GM18526 (cell line): ENCODE measurements around the gene FGF2.
A peak's percentile ranks its signal among the peaks of the same experiment; 100 is the strongest.

Experiments
- POLR2A ChIP-seq: IDR thresholded peaks from 3 replicates; pipeline ENCODE4 v1.6.1; 2011; ENCODE audit not compliant: insufficient read length; ENCODE audit errors: extremely low read depth

The FGF2 gene

DNA sequence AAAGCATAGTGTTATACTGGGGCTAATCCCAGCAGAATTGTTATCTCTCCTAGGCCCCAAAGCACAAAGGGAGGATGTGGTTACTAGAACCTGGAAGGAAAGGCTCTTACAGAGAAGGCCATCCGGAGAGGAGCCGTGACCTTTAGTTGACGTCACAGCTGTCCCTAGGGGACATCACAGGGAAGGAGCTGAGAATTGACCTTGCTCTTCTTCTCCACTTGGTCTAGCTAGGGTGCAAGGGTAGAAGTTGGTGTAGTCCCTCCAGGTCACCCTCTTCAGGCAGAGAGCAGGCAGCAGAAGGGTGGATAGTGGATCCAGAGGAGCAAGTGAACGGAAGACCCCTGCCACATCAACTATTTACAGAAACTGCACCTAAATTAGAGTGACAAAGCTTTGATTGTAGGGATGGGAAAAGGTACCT is 22.8 kb upstream of the FGF2 start:
- no peak for TF ChIP-seq POLR2A

DNA sequence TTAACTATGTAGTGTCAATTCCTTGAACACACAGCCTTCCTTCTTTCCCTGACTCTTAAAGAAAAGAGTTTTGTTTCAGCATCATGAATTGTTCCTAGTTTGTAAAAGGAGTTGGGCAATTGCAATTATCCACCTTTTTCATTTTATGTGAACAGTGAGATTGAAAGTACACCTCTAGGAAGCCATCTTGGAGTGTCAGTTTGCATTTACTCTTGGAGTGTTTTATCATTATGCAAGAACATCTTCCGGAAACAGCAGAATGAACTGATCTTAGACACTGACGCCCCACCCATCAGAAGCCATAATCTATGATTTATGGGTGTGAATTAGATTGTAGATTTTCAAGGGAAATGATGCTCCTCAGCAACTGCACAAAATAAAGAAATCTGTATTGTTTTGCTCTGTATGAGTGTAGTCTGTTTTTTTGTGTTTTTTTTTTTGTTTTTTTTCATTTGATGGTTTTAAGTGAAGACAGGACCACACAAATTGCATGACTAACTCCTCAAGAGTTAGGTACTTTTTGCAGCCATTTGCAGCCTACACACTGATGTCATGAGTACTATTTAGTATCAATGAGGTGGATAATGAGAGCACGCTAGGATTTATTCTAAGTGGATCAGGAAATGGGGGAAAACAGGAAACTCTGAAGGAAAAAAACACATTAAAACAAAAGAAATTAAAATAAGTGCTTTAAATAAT is 19.5 kb upstream of the FGF2 start:
- no peak for TF ChIP-seq POLR2A

DNA sequence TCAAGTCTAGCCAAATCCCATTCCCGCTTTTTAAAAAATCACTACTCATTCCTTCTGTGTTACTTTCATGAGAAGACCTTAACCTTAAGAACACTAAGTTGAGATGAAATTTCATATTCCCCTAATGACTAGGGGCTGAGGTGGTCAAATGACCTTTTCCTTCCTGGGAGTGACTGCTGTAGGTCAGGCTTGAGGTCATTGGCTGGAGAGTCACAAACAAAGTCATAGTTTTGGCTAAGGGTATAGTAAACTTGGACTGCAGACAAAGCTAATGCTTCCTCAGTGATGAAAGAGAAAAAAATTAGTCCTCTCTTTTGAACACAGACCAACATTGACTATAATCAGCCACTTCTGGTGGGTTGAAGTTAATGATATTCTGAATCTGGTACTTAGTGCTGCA is 16.0 kb upstream of the FGF2 start:
- TF ChIP-seq POLR2A = no peak

DNA sequence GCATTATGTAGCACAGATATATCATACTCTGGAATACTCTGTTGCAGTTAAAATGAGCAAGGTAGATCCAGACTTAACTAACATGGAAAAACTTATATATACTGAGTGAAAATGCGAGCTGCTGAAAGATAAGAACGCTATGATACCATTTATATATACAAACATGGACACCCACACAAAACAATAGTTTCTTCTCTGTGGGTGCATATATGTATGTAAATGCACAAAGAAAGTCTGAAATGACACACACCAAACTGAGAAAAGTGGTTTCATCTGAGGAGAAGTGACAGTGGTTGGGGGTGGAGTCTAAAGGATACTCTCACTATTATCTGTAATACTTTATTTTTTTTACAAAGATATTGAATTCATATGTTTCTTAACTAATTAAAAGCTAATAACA is 12.2 kb upstream of the FGF2 start:
- TF ChIP-seq POLR2A = no peak

DNA sequence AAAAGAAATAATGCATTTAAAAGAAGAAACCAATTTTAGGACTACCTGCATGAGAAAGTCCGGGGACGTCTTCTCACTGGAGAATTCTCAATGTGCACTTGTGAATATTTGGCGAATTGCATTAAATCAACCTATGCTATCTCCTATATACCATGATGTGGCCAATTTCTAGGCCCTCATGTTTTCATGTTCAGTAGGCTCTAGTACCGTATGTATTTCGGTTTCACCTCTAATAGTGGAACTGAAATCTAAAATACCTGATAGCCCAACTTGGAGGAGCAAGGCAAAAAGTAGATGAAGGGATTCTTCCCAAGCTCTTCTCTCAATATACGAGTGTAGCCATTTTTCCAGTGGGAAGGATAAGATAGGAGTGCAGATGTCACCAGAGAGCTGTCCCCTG is 11.4 kb upstream of the FGF2 start:
- TF ChIP-seq POLR2A = no peak

DNA sequence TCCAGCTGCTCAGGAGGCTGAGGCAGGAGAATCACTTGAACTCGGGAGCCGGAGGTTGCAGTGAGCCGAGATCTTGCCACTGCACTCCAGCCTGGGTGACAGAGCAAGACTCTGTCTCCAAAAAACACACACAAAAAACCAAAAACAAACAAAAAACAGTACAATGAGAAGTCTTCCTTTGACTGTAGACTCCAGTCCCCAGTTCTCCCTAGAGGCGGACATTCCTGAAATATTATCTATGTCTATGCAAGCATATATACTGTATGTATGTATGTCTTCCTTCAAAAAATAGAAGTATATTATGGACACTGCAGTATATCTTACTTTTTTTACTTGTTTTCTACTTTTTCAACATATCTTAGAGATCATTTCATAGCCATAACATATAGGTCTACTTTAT is 10.2 kb upstream of the FGF2 start:
- TF ChIP-seq POLR2A = no peak

DNA sequence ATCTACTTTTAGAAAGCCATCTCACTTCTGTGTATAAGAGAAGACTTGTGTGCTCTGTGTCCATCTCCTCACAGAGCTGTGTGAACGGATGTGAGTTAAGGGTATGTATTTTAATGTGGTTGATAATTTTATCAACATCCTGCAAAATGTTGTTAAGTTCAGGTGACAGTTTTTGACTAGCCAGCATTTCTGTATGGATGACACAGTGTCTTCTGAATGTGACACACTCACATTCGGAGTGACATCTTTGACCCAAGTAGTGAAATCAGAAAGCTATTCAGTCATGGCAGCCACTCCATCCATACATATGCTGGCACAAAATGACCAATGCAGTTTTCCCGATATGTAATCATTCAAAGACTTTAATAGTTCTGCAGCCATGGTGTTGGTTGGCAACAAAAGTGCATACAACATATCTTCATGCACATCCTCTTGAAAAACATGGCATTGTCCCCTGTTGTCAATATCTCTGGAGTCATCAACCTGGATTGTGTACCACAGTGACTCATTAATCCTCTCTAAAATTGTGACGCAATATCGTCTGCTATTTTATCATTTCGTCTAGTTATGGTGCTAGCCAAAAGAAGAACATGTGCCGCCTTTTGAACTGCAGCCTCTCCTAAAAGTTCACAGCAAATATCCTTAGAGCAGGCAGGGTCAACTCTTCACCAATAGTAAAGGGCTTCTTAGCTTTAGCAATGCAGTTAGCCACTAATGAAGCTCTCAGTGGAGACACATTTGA is 6.8 kb upstream of the FGF2 start:
- no peak for TF ChIP-seq POLR2A

DNA sequence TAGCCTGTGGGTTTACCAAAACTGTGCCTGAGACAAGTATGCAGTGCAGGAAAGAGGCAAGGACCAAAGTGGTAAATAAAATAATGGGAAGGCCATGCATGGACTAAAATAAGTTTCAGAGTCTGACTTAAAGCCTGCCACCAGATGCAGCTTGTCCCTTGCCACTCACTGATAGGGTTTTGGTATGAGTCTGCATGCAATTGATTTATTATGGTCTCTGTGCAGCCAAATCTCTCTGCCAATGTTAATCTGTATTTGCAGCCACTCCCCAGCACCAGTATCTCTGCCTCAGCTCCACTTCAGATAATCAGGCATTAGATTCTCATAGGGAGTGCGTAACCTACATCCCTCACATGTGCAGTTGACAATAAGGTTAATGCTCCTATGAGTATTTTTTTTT is 5.5 kb upstream of the FGF2 start:
- TF ChIP-seq POLR2A = no peak

DNA sequence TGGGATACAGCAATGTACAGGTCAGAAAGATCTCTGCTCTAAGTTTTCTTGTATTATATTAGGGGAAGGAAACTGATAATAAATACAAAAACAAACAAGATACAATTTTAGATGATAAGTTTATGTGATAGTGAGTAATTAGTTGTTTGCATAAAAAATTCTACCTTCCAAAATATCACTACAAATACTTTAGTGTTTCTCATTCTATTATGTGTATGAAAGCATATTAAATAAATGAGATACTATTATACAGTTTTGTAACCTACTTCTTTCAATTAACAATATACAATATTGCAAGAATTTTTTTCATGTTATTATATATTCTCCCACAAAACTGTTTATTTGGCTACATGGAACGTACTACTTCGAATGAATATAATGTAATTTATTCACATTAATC is 4.2 kb upstream of the FGF2 start:
- no peak for TF ChIP-seq POLR2A

DNA sequence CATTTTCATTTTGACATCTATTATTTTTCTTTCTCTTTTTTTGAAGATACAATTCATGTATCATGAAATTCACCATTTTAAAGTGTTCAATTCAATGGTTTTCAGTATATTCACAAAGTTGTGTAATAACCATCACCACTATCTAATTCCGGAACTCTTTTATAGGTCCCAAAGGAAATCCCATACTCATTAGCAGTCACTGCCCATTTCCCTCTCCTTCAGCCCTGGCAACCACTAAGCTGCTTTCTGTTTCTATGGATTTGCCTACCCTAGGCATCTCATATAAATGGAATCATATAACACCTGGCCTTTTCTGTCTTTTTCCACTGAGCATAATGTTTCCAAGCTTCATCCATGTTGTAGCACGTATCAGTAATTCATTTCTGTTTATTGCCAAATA is 3.2 kb upstream of the FGF2 start:
- TF ChIP-seq POLR2A = no peak

DNA sequence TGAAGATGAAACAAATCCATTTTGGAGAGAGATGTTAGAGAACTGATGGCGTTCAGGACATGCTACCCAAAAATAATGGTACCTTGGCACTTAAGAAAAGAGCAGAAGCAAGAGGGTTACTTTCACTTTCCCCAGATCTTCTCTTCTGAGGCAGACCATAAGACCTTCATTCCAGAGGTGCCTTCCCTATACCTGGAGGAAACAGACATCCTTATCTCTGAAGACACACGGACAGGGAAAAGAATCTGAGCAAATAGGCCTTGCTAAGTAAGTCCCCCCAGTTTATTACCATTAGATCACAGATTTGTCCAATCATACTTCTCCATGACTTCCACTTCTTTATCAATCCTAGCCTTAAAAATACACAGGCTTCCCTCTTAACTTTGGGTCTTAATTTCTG is 2.0 kb upstream of the FGF2 start:
- no peak for TF ChIP-seq POLR2A

DNA sequence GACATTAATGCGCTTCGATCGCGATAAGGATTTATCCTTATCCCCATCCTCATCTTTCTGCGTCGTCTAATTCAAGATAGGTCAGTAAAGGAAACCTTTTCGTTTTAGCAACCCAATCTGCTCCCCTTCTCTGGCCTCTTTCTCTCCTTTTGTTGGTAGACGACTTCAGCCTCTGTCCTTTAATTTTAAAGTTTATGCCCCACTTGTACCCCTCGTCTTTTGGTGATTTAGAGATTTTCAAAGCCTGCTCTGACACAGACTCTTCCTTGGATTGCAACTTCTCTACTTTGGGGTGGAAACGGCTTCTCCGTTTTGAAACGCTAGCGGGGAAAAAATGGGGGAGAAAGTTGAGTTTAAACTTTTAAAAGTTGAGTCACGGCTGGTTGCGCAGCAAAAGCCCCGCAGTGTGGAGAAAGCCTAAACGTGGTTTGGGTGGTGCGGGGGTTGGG is 528 bp upstream of the FGF2 start:
- no peak for TF ChIP-seq POLR2A

DNA sequence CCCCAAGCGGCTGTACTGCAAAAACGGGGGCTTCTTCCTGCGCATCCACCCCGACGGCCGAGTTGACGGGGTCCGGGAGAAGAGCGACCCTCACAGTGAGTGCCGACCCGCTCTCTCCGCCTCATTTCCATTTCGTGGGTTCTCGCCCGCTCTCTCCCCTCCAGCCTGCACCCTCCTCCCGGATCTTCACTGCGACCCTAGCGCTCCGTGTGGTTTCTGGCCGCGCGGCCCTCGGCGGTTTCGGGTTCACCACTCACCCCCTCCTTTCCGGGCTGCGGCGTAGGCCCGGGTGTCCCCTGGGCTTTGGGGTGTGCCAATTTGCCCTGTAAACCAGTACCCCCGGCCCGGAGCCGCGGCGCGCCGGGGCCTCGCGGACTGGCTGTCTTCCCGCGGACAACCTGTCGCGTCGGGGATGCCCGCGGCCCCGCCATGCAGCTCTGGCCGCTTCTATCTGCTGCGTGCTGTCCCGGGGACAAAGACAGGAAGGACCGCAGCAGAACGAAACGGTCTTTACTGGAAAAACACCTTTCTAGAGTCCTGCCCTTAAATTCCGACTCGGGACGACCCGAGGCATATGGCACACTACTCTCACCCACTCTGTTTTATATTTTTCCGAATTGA is 737 bp downstream of the FGF2 start:
- peak; percentile 45 for TF ChIP-seq POLR2A

DNA sequence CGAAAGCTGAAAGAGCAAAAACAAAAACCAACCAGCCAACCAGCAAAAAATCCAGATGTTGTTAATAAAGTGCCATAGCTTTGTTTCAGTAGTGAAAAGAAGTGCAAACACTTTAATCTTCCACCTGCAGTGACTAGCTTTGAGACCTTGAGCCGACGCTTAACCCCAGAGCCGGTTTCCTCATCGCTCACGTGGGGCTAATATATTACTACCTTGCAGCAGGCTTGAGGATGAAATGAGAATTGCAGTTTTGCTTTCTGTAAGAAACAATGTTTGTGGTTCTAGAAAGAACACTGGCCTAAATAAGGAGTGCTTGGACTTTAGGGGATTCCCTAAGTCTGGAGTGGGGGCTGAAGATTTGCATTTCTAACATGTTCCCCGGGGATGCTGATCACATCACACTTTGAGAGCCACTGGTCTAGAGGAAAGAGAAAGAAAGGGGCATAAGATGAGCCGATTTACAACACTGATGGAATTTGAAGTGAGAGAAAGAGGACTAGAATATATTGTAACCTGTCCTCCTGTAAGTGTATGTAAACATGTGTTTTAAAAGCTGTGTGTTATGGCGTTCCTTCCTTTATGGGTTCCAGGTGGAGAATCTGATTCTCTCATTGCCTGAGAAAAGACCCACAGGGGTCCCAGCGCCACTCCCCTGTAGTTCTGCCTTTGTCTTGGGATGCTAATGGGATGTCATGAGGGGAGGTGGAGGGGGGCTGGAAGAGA is 1.4 kb downstream of the FGF2 start:
- peak; percentile 35 for TF ChIP-seq POLR2A

DNA sequence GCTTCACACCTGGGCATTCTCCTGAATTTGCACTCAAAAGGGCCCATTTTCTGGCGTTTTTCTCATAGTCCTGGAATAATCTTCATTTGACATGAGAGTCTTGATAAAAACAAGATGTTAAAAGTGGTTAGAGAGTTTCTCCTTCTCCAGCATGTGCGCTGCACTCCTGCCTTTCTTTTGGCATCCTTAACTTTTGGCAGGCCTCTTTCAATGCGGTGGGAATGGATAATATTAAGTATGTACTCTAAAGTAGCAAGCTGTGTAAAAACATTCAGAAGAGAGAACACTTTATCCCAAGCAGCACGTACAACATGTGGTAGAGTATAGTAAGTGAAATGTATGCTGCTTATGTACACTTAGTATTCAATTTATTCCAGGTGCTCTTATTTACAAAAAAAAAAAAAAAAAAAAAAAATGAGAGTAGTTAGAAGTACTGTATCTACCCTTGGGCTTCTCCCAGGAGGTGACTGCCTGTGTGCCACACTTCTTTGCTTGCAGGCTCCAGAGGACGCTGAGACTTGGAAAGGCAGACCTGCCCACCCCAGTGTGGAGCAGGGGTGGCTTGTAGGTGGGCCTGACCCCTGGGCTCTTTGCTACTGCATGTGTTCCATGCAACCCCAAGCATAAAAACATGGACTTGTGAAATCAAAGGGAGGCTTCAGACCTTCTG is 3.9 kb downstream of the FGF2 start:
- no peak for TF ChIP-seq POLR2A
